HUES64 (cell line): ENCODE measurements around the gene BTG4.

Experiments used
- H3K27ac ChIP-seq: 2 replicates; pipeline ENCODE4 v1.7.0; 2013; ENCODE audit warnings: low read depth, low read length, inconsistent platforms
- H3K27me3 ChIP-seq: 2 replicates; pipeline ENCODE4 v1.6.1; 2013; ENCODE audit warnings: mild to moderate bottlenecking, low read length; ENCODE audit not compliant: insufficient read depth
- H3K36me3 ChIP-seq: 2 replicates; pipeline ENCODE4 v1.6.1; 2013; ENCODE audit warnings: mild to moderate bottlenecking, low read length; ENCODE audit not compliant: insufficient read depth
- H3K4me1 ChIP-seq: 2 replicates; pipeline ENCODE4 v1.6.1; 2013; ENCODE audit warnings: mild to moderate bottlenecking, low read length, moderate library complexity; ENCODE audit not compliant: insufficient read depth
- H3K4me3 ChIP-seq: 2 replicates; pipeline ENCODE4 v1.5.1; 2013; ENCODE audit warnings: mild to moderate bottlenecking, low read length, moderate library complexity
- H3K9ac ChIP-seq: 2 replicates; pipeline ENCODE4 v1.6.1; 2013; ENCODE audit warnings: mild to moderate bottlenecking, low read depth, low read length
- H3K9me3 ChIP-seq: 2 replicates; pipeline ENCODE4 v1.6.1; 2013; ENCODE audit warnings: low read depth, low read length; ENCODE audit not compliant: insufficient read depth
- WGBS: fragments of 150-250, 120-280 bp; methylation state at CpG from one replicate; pipeline ENCODE4 v1.1.7; 2013; ENCODE audit warnings: missing lambda C conversion rate; 5-methylcytosine and 5-hydroxymethylcytosine counted together

BTG4 gene

DNA sequence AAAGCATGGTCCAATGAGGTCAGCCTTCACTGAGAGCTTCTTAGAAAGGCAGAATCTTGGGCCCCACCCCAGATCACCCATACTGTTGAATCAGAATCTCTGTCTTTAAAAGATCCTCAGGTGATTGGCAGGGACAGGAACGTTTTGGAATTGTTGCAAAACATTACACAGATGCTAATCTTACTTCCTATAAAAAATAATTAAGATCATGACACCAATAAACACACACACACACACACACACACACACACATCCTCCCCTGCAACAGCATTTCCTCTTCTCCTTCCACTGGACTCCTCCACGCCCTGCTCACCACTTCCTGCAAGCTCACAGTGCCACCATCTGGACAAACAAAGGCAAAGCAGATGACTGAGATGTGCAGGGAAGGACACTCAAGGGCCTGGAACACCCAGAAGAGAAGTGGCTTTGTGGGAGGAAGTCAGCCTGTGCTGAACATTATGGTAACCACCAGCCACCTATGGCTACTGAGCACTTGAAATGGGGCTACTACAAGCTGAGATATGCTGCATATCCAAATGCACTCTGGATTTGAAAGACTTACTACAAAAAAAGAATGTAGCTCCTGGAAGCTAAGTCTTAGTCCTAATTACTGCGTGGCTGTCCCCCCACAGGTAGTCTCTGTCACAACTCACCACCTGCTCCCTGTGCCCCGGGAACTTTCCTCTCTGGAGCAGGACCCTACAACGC is 65.6 kb downstream of the BTG4 start:
- H3K4me3 ChIP-seq = no peak overlapping the region
- H3K27ac ChIP-seq = no peak overlapping the region
- no peaks in the 10 kb centered on the region for H3K9me3 ChIP-seq
- H3K36me3 ChIP-seq = no peaks in the 10 kb centered on the region
- WGBS = 53% methylated on average over 5 of the region's 5 CpGs
- peaks cover 4% of the 10 kb centered on the region; the same call in 1 of the 2 replicates for H3K4me1 ChIP-seq
- H3K27me3 ChIP-seq = no peaks in the 10 kb centered on the region
- H3K9ac ChIP-seq = no peak overlapping the region

DNA sequence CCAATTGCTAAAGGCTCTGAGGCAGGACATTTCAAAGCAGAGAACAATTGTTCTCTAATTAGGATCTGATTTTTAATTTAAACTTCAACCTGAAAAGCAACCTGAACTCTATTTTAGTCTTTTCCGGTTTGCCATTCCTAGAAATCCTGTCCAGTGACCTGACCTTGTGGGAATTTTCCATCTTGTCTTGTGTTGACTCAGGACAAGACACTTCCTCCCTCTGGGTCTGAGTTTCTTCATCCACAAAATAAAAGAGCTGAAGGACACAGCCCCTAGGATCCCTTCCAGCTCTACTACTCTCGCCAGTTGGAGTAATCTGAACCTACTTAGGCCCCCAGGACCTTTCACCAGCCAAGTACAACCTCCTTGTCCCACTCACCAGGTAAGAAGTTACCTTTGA is 66.6 kb downstream of the BTG4 start:
- WGBS = 89% methylated on average over 2 of the region's 2 CpGs
- Histone ChIP-seq H3K4me1 (peaks cover 4% of the 10 kb centered on the region; the same call in 1 of the 2 replicates), H3K4me3 (no peak overlapping the region), H3K36me3 (no peaks in the 10 kb centered on the region), H3K27ac (no peak overlapping the region), H3K9ac (no peak overlapping the region), H3K9me3 (no peaks in the 10 kb centered on the region), H3K27me3 (no peaks in the 10 kb centered on the region)
